Brain pericyte (primary cell): ENCODE measurements around the gene SWAP70.
"Not testable (repeated sequence)": the region's sequence is repeated elsewhere in the genome, so short reads cannot be mapped to it uniquely, and the experiment has no call there.

Source experiments
- DNase-seq: peaks from one replicate; pipeline ENCODE4 v3.0.0-alpha.2; 2012; ENCODE audit warnings: low read depth, low spot score

Gene SWAP70

DNA sequence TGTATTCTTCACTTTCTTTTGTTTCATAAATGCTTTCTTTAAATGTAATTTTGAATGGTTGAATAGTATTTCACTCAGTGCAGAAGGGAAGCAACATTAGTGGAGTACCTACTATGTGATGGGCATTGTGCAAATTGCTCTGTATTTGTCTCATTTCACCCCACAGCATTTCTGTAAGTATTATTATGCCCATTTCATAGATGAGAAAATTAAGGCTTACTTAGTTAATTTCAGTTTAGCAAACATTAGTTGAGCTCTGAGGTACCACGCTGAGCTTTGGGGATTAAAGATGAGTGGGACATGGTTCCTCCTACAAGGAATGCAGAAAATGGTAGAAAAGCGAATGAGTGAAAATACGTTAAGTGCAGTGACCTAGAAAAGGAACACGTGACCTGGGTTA, 58.1 kb downstream of the SWAP70 start:
- DNase-seq: no peak

DNA sequence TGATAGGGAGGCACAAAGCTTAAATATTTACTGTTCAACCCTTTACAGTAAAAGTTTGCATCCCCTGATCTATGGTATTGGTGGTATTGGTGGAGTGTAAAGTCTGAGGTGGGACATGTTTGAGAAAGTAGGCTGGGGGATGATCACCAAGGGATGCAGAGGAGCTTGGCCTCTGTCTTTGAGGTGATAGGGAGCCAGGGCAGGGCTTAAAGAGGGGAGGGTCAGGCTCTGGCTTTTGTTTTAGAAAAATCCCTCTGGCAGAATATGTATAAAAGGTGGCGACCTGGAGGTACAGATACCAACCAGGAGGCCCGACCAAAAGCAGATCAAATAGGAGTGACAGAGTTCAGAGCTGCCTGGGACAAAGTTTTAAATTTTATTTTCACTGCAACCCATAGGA, 59.0 kb downstream of the SWAP70 start:
- DNase-seq: no peak

- DNase-seq: no peak
These were observed 62.6 kb downstream of the SWAP70 start for GRCh38 chr11:9726321-9727022.

DNA sequence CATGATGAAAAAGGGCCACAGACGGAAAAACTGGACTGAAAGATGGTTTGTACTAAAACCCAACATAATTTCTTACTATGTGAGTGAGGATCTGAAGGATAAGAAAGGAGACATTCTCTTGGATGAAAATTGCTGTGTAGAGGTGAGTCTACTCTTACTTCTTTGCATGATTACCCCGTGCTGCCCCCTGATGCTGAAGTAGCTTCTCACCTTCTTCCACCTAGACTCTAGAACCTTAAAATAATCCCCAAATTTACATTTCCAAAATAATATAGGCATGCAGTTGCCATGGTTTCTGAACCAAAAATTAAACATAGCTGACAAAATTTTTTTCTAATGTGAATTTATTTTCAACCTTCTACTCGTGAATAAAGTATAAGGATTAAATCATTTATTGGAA, 64.2 kb downstream of the SWAP70 start:
- DNase-seq: no peak

DNA sequence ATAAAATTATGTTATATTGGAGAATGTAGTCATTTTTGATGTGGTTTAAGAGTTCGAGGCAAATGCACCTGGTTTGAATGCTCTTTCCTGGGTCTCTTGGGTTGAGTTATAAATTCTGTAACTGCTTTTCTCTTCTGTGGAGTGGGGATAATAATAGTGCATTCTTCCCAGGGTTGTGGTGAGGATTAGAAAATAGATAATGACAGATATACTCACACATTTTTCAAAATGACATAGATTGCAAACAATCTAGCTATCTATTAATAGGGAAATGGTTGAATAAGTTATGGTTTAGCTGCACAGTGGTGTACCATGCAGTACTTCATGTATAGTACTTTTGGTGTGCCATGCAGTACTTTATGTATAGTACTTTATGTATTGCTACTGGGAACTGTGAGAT, 67.4 kb downstream of the SWAP70 start:
- DNase-seq: no peak

DNA sequence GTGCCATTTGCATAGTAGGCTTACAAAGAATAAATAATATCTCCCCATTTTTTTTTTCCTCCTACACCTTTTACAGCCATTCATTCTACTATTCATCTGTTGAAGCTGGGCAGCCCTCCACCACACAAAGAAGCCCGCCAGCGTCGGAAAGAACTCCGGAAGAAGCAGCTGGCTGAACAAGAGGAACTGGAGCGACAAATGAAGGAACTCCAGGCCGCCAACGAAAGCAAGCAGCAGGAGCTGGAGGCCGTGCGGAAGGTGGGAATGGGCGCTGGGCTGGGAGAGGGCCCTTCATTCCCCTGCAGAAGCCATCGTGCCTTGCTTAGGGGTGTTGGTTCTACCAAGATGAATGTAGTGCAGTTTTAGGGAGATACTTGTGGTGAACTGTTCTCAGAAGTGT, 68.6 kb downstream of the SWAP70 start:
- DNase-seq: no peak

DNA sequence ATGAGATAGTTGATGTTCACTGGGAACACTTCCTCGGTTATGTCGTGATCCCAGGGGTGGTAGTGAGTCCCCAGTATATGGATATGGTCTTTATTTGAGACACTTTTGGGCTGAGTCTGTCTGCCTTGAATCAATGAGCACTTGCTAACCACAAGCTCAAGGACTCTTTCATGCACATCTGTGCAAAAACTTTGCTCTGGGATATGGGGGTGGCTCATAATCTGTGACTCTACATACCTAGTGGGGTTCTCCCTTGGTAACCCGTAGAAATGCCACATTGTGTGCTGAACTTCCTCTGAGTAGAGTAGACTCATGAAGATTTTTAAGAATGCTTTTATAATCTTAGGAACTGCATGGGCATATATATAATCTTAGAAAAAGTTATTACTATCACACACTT, 69.3 kb downstream of the SWAP70 start:
- DNase-seq: no peak

GRCh38 chr11:9735236-9735635, 71.4 kb downstream of the SWAP70 start:
- no peak for DNase-seq

GRCh38 chr11:9735919-9736318, 72.0 kb downstream of the SWAP70 start:
- DNase-seq: no peak

- no peak for DNase-seq
These were observed 72.5 kb downstream of the SWAP70 start for GRCh38 chr11:9736365-9736764.

DNA sequence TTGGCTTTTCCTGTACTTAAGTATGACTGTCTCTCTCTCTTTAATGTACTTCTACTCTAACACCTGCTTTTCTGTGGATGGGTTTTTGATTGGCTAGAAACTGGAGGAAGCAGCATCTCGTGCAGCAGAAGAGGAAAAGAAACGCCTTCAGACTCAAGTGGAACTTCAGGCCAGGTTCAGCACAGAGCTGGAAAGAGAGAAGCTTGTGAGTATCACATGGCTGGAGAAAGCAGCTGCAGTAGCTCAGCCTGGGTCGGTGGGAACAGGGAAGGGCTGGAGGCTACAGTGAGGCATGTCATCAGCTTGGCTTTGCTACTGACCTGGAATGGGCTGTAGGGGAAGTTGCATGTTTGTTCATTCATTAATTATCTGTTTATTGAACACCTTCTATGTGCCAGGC, 74.2 kb downstream of the SWAP70 start:
- DNase-seq: no peak

DNA sequence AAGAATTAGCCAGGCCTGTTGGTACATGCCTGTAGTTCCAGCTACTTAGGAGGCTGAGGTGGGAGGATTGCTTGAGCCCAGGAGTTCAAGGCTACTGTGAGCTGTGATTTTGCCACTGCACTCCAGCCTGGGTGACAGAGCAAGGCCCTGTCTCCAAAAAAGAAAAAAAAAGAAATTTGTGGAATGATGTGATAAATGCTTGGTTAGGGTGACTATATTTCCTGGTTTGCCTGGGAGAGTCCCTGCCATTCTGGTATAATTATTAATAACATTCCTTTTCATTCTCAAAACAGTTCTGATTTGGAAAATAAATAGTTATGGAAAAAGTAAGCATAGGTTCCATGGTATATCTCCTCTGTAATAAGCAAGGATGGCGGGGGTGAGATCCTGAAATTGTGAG, 74.8 kb downstream of the SWAP70 start:
- DNase-seq: no peak

DNA sequence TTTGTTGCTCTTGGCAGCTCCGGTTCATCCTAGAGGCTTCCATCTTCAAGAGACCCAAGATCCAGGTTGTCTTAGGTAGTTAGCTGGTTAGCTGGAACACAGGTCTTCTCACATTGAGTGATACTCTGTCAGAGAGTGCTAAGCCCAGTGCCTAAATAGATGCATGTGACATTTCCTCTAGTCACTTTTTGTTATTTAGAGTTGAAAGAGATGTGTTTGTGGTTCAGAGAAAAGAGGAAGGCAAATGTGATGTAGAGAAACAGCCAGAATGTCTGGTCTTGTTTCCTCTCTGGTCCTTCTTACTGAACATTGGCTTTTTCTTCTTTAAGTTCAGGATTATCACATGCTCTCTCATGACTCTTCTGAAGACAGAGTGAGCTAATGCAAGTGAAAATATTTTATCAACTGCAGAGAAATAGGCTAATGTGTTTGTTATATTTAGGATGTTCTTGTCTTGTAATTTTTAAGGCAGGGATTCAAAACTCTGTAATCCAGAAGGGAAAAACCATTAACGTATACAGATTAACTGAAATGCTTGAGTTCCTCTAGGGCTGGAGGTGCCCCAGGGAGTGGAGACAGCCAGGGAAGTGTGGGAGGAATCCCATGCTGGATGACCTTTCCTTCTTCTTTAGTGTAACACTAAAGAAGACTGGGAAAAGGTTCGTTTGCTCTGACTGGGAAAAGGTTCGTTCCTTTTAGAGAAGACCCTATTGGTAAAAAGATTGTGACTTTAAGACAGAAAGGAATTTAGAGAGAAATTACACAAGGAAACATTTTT, 75.4 kb downstream of the SWAP70 start:
- DNase-seq: no peak

GRCh38 chr11:9740202-9740883, 76.5 kb downstream of the SWAP70 start:
- DNase-seq: no peak

DNA sequence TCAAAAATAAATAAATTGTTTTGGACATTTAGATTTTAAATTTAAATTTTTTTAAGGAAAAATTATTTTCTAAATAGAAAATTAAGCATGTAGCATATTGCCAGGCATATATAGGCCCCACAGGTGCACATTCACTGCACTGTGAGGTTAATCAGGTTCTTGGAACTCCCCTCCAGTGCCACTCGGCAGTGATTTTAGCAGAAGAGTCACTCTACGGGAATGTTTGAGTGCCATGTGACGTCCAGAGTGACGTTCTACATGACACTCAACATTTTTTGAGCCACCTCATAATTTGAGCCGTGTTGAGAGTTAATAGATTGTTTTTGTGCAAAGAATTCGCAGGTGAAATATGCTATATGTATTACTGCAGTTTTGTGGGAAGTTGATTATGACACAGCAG, 77.4 kb downstream of the SWAP70 start:
- DNase-seq: no peak

DNA sequence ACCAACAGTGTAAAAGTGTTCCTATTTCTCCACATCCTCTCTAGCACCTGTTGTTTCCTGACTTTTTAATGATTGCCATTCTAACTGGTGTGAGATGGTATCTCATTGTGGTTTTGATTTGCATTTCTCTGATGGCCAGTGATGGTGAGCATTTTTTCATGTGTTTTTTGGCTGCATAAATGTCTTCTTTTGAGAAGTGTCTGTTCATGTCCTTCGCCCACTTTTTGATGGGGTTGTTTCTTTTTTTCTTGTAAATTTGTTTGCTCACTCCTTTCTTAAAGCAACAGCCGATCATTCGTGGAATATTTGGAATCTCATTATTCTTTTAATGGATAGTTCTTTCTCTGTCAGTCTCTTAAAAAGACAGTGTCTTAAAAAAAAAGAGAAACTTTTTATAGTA, 79.6 kb downstream of the SWAP70 start:
- DNase-seq: not testable (repeated sequence)

DNA sequence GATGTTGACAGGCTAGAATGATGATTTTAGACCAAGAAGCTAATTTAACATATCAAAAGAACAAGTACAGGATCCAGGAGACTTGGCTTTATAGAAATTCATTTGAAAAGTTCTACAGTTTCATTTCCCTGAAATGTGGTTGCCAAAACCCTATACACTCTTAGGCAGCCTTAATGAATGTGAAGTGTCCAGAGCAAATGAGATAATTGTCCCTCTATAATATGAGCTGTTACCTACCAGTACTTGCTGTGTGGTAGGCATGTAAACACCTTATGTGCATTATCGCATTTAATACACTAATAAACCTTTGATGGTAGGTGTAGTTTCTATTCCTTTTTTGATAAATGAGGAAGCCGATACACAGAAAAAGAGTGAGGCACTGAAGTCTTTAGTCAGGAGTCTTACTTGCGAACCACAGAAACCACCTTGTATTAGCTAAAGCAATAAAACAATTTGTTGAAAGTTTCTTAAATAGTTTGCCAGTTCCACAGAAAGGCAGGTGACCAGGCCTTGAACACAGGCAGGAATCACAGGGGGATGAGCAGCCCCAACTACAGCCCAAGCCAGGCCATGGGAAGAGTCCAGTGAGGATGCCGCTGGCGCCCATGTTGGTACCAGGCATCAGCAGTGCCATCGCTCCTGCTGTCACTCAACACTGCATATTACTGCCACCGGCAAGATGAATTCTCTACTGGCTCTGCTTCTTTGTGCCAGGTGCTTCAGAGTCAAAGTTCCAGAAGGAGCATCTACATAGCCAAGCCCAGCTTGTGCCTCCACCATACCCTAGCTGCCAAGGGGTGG, 81.7 kb downstream of the SWAP70 start:
- DNase-seq: no peak

GRCh38 chr11:9747229-9747628, 83.4 kb downstream of the SWAP70 start:
- DNase-seq: no peak

DNA sequence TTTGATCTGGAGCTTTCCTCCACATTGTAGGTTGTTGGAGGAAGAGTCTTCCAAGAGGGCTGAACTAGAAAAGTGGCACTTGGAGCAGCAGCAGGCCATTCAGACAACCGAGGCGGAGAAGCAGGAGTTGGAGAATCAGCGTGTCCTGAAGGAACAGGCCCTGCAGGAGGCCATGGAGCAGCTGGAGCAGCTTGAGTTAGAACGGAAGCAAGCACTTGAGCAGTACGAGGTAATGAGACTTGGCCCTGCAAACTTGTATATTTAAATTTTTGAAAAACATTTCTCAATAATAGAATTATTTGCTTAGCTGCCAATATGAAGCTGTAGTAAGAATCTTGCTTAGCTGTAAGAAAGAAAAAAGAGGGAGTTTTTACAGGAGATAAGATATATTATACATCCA, 84.0 kb downstream of the SWAP70 start:
- no peak for DNase-seq

- DNase-seq: peak; percentile 51
These were observed 84.6 kb downstream of the SWAP70 start for GRCh38 chr11:9748361-9748970.

DNA sequence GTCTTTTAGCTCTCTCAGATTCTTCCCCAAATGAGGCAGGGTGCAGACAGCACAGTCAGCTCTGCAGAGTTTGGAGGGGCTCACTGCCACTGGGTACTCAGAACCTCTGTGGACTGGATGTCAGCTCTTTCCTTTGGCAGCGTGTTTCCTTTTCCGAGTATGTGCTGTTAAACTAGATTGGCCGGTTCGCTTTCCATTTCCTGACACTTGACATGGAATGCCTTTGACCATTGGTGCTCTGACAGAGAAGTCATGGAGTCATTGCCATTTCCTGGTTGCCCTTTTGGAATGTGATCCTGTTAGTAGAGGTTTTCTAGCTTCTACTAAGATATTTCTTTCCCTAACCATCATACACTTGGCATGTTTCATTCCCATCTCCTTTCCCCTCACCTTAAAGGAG, 86.7 kb downstream of the SWAP70 start:
- no peak for DNase-seq

GRCh38 chr11:9752091-9752490, 88.2 kb downstream of the SWAP70 start:
- no peak for DNase-seq
